GM12878 (cell line): ENCODE results near the gene INSC. TPM values are rescaled to one million over a fixed set of nuclear protein-coding genes. Genes with fewer than 3 reads are reported as not detected.
A peak's percentile ranks its signal among the peaks of the same experiment; 100 is the strongest.

ENCODE experiments used
- ATAC-seq: fragments of 200-7000 bp; cut with Tn5 transposase; 3 replicates; pipeline ENCODE4 v1.9.1; 2020; ENCODE audit warnings: mild to moderate bottlenecking, moderate library complexity
- BruUV-seq: library from RNA; stranded (reverse); fragments of 400-500 nt; replicated peaks from 2 replicates; lab custom pipeline; 2021; lab: Mats Ljungman, UMichigan
- CTCF ChIA-PET: fragments of 300-600 bp; sonication (Branson Sonifier 250); formaldehyde crosslinking; extraction: SDS; loops from one replicate; lab custom pipeline; 2021; ENCODE audit warnings: inconsistent platforms; lab: Yijun Ruan, JAX
- POLR2A ChIA-PET: fragments of 350-600 bp; formaldehyde crosslinking; extraction: SDS; loops from one replicate; lab custom pipeline; 2021; ENCODE audit warnings: inconsistent platforms; lab: Charles Lee
- RAD21 ChIA-PET: fragments of 300-600 bp; sonication (Branson Sonifier 250); formaldehyde crosslinking; loops from one replicate; lab custom pipeline; 2023; ENCODE audit warnings: antibody characterized with exemption; ENCODE audit not compliant: unreplicated experiment; lab: Charles Lee
- SMC1A ChIA-PET: fragments of 300-600 bp; sonication (Branson Sonifier 250); formaldehyde crosslinking; loops from one replicate; lab custom pipeline; 2023; ENCODE audit not compliant: unreplicated experiment, uncharacterized antibody; lab: Charles Lee
- DNase-seq: peaks from one replicate; pipeline ENCODE4 v3.0.0-alpha.2; 2011; ENCODE audit warnings: low read depth, low spot score
- FAIRE-seq: peaks from 3 replicates; lab custom pipeline; 2011; peaks lifted over from hg19 to GRCh38; lab: Jason Lieb, UNC
- H2AFZ ChIP-seq: 2 replicates; pipeline ENCODE4 v1.6.0; 2011; ENCODE audit warnings: low read depth, low read length, control low read depth; ENCODE audit not compliant: control insufficient read depth
- H3K27ac ChIP-seq: 2 replicates; pipeline ENCODE4 v1.5.1; 2011; ENCODE audit warnings: control low read depth; ENCODE audit not compliant: control insufficient read depth, insufficient read depth
- H3K27me3 ChIP-seq, 2 experiments: replicated peaks in 1 of 2; 2 replicates each; pipeline versions ENCODE4 v1.6.0 to v1.6.1; 2011; ENCODE audit warnings: low read length in 1 of 2; ENCODE audit not compliant: control insufficient read depth in 2 of 2, insufficient read depth in 2 of 2
- H3K36me3 ChIP-seq, 2 experiments: 2 replicates each; pipeline ENCODE4 v1.5.1; 2011; ENCODE audit warnings: low read length in 1 of 2; ENCODE audit not compliant: control insufficient read depth in 2 of 2, insufficient read depth in 2 of 2
- H3K4me1 ChIP-seq: 2 replicates; pipeline ENCODE4 v1.6.1; 2011; ENCODE audit warnings: mild to moderate bottlenecking, low read length, moderate library complexity, mixed read lengths; ENCODE audit not compliant: control insufficient read depth, insufficient read depth
- H3K4me2 ChIP-seq: 2 replicates; pipeline ENCODE4 v1.6.0; 2011; ENCODE audit warnings: control low read depth; ENCODE audit not compliant: control insufficient read depth, insufficient read depth
- H3K4me3 ChIP-seq: fragments of 200-600 bp; sonication (generic); 2 replicates; pipeline ENCODE4 v1.5.1; 2016
- H3K79me2 ChIP-seq: 2 replicates; pipeline ENCODE4 v1.6.0; 2011; ENCODE audit warnings: low read length; ENCODE audit not compliant: control insufficient read depth, insufficient read depth
- H3K9ac ChIP-seq: 2 replicates; pipeline ENCODE4 v1.8.0; 2011; ENCODE audit warnings: low read length, control low read depth, mixed read lengths; ENCODE audit not compliant: control insufficient read depth, insufficient read depth
- H3K9me3 ChIP-seq: replicated peaks from 3 replicates; pipeline ENCODE4 v1.5.1; 2011; ENCODE audit warnings: mild to moderate bottlenecking, low read length; ENCODE audit not compliant: control insufficient read depth, insufficient read depth
- H4K20me1 ChIP-seq: 2 replicates; pipeline ENCODE4 v1.6.0; 2011; ENCODE audit not compliant: control insufficient read depth, insufficient read depth
- ATF7 ChIP-seq: fragments of 450-650 bp; IDR thresholded peaks from 2 replicates; pipeline ENCODE4 v1.6.1; 2016; ENCODE audit warnings: low read depth, mild to moderate bottlenecking
- FOXM1 ChIP-seq: IDR thresholded peaks from 2 replicates; pipeline ENCODE4 v1.6.1; 2012; ENCODE audit warnings: low read depth, mild to moderate bottlenecking, inconsistent platforms, low read length, moderate library complexity
- HDAC2 ChIP-seq: fragments of 200-600 bp; sonication (generic); IDR thresholded peaks from 2 replicates; pipeline ENCODE4 v1.6.1; 2017
- IKZF1 ChIP-seq: fragments of 450-650 bp; conservative IDR thresholded peaks from 2 replicates; pipeline ENCODE4 v1.6.1; 2017; ENCODE audit warnings: antibody characterized with exemption, mild to moderate bottlenecking
- IKZF2 ChIP-seq, 2 experiments: fragments of 450-650 bp; IDR thresholded peaks; 2 replicates each; pipeline ENCODE4 v1.6.1; 2017; ENCODE audit warnings: mild to moderate bottlenecking in 2 of 2, moderate library complexity in 2 of 2
- MEF2B ChIP-seq: fragments of 450-650 bp; IDR thresholded peaks from 2 replicates; pipeline ENCODE4 v1.6.1; 2018; ENCODE audit warnings: mild to moderate bottlenecking, moderate library complexity; ENCODE audit not compliant: partially characterized antibody, poor library complexity, severe bottlenecking
- MTA2 ChIP-seq: fragments of 450-650 bp; IDR thresholded peaks from 2 replicates; pipeline ENCODE4 v1.6.1; 2016; ENCODE audit warnings: low read depth, mild to moderate bottlenecking, moderate library complexity
- RELB ChIP-seq: fragments of 450-650 bp; IDR thresholded peaks from 2 replicates; pipeline ENCODE4 v1.6.1; 2017; ENCODE audit warnings: low read depth, mild to moderate bottlenecking, moderate library complexity
- in situ Hi-C: fragments of 300-500 bp; cut with MboI; formaldehyde crosslinking; loops from 9 replicates; pipeline ENCODE4 v1.14.3; 2018; ENCODE audit warnings: mixed read lengths
- intact Hi-C: fragments of 100-400 bp; cut with micrococcal nuclease; formaldehyde crosslinking; loops from one replicate; pipeline ENCODE4 v1.14.2; 2022; ENCODE audit not compliant: unreplicated experiment
- polyA plus RNA-seq, 11 experiments: library from polyadenylated mRNA; depleted of rRNA in 4 of 11; unstranded in 6 of 11; stranded (reverse) in 5 of 11; fragments of >200 nt; fragmentation: Nextera tagmentation in 4 of 11; fragmentation: Illumina TruSeq in 1 of 11; extraction: Ambion mirVana in 4 of 11; extraction: Trizol in 1 of 11; gene quantifications; 1 replicate in 1 of 11; 2 replicates in 10 of 11; pipeline versions ENCODE4 v1.2.1 to v1.2.3, GENCODE V29; 2011 to 2016; ENCODE audit warnings: inconsistent platforms in 2 of 11, missing spikeins in 2 of 11, low read depth in 1 of 11
- total RNA-seq, 4 experiments: library from RNA; depleted of rRNA in 3 of 4; stranded (reverse); fragments of >200 nt in 3 of 4; fragmentation: Illumina TruSeq in 1 of 4; extraction: Trizol in 1 of 4; gene quantifications; 2 replicates each; pipeline versions ENCODE4 v1.2.1 to v1.2.3, GENCODE V29; 2013 to 2021

INSC gene
- total and polyA plus RNA-seq, 10 of the 15 experiments (the other 5 are each of a cell fraction or from before 2014, with no cell fraction given) = 0.13 to 0.33 TPM; not detected in 8

- POLR2A ChIA-PET = no interaction called here
Measured at GRCh38 chr11:15118431-15118830, 3.7 kb downstream of the INSC start.

More at GRCh38 chr11:15118431-15118830, 3.7 kb downstream of the INSC start:
- ChIA-PET CTCF (interaction anchor here (0.6 to 2.2 kb wide), 5 partner anchors 13 to 519 kb away, joined by 3 to 8 read pairs (median 3); no protein-coding TSS in a partner anchor), RAD21 (interaction anchor here (0.8 to 1.3 kb wide), 2 partner anchors 8 to 14 kb away, joined by 3 read pairs; no protein-coding TSS in a partner anchor), SMC1A (interaction anchor here (0.9 to 1.5 kb wide), 4 partner anchors 8 to 41 kb away, joined by 3 to 5 read pairs (median 4); no protein-coding TSS in a partner anchor)
- BruUV-seq = no TSS peak
- DNase-seq (peak; percentile 31), ATAC-seq (peak; percentile 57), FAIRE-seq (no peak)
- intact Hi-C loops (no loop called here), in situ Hi-C loops (no loop called here)
- Histone ChIP-seq H3K27ac (no peak overlapping the region), H3K36me3 (no peaks in the 10 kb centered on the region), H3K4me1 (peaks cover 14% of the 10 kb centered on the region), H2AFZ (no peak overlapping the region), H3K79me2 (no peaks in the 10 kb centered on the region), H3K27me3 (no peaks in the 10 kb centered on the region), H4K20me1 (no peaks in the 10 kb centered on the region), H3K4me2 (no peak overlapping the region), H3K9ac (no peak overlapping the region), H3K9me3 (no peaks in the 10 kb centered on the region; the same call in 2 of the 3 replicates), H3K4me3 (no peak overlapping the region)
- TF ChIP-seq MEF2B (peak; percentile 57), IKZF2 (IDR thresholded peaks at IDR 0.05) (peak; percentile 25 to 50; a peak in 2 of 4 replicates), HDAC2 (no peak), FOXM1 (no peak), RELB (0 out of 2 replicates have a peak, but pooled peaks have one; percentile 26), MTA2 (0 out of 2 replicates have a peak, but pooled peaks have one; percentile 15), IKZF1 (peak; percentile 38), ATF7 (0 out of 2 replicates have a peak, but pooled peaks have one; percentile 30)
